Type B pancreatic cell (in vitro differentiated cells): ENCODE data around the gene PRR36. TPM values are rescaled to one million over a fixed set of nuclear protein-coding genes. Genes with fewer than 3 reads are reported as not detected.

ENCODE experiments used
- DNase-seq: peaks from one replicate; pipeline ENCODE4 v3.0.0; 2021; ENCODE audit warnings: mixed read lengths; ENCODE audit not compliant: unreplicated experiment; ENCODE audit errors: extremely low spot score
- H3K27ac Mint-ChIP-seq: 2 replicates; pipeline ENCODE4 v1.8.0; 2021; ENCODE audit warnings: mild to moderate bottlenecking, mixed read lengths
- H3K27me3 Mint-ChIP-seq: 2 replicates; pipeline ENCODE4 v1.8.0; 2021; ENCODE audit warnings: mixed read lengths
- H3K36me3 Mint-ChIP-seq: 2 replicates; pipeline ENCODE4 v1.8.0; 2021; ENCODE audit warnings: mixed read lengths
- H3K4me1 Mint-ChIP-seq: one replicate; pipeline ENCODE4 v1.8.0; 2021; ENCODE audit warnings: mixed read lengths; ENCODE audit not compliant: unreplicated experiment
- H3K4me3 Mint-ChIP-seq: 2 replicates; pipeline ENCODE4 v1.8.0; 2021; ENCODE audit warnings: mild to moderate bottlenecking, mixed read lengths
- H3K9me3 Mint-ChIP-seq: 2 replicates; pipeline ENCODE4 v1.8.0; 2021; ENCODE audit warnings: mixed read lengths
- total RNA-seq: library from RNA; stranded (reverse); gene quantifications from 2 replicates; pipeline ENCODE4 v1.2.1, GENCODE V29; 2021; ENCODE audit warnings: low replicate concordance
- TF ChIP-seq, protein P1 (sequence below): fragments of 200-600 bp; sonication (generic); conservative IDR thresholded peaks from 2 replicates; pipeline ENCODE4 v1.5.0; 2021; ENCODE audit warnings: antibody characterized with exemption, mild to moderate bottlenecking

Gene PRR36
- total RNA-seq, 1 donor from 2014 or later: 10.9 TPM

DNA sequence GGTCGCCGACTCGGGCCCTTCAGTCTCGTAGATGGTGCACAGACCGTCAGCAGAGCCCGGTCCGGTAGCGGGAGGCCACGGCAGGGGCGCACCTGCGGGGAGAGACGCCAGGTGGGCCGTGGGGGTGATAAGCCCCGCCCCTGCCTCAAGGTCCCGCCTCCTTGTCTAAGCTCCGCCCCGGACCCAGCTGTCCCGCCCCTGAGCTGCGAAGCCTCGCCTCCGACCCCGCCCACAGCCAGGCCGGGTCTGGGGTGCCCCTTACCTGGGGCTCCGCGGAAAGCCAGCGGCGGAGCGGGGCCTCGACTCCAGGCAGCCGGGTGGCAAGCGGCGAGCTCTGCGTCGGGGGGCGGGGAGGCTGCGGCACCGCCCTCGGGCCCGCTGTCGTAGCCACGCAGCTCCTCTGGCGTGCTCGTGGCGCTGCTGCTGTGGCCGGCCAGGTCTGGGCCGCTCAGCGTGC is 4.7 kb downstream of the PRR36 start:
- TF ChIP-seq, protein P1, sequence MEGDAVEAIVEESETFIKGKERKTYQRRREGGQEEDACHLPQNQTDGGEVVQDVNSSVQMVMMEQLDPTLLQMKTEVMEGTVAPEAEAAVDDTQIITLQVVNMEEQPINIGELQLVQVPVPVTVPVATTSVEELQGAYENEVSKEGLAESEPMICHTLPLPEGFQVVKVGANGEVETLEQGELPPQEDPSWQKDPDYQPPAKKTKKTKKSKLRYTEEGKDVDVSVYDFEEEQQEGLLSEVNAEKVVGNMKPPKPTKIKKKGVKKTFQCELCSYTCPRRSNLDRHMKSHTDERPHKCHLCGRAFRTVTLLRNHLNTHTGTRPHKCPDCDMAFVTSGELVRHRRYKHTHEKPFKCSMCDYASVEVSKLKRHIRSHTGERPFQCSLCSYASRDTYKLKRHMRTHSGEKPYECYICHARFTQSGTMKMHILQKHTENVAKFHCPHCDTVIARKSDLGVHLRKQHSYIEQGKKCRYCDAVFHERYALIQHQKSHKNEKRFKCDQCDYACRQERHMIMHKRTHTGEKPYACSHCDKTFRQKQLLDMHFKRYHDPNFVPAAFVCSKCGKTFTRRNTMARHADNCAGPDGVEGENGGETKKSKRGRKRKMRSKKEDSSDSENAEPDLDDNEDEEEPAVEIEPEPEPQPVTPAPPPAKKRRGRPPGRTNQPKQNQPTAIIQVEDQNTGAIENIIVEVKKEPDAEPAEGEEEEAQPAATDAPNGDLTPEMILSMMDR: peak; percentile 52
- Mint-ChIP-seq H3K27me3 (peaks cover 26% of the 10 kb centered on the region), H3K4me1 (peaks cover 13% of the 10 kb centered on the region), H3K27ac (no peak overlapping the region), H3K36me3 (peaks cover 4% of the 10 kb centered on the region), H3K4me3 (no peak overlapping the region), H3K9me3 (no peaks in the 10 kb centered on the region)
- DNase-seq: no peak

DNA sequence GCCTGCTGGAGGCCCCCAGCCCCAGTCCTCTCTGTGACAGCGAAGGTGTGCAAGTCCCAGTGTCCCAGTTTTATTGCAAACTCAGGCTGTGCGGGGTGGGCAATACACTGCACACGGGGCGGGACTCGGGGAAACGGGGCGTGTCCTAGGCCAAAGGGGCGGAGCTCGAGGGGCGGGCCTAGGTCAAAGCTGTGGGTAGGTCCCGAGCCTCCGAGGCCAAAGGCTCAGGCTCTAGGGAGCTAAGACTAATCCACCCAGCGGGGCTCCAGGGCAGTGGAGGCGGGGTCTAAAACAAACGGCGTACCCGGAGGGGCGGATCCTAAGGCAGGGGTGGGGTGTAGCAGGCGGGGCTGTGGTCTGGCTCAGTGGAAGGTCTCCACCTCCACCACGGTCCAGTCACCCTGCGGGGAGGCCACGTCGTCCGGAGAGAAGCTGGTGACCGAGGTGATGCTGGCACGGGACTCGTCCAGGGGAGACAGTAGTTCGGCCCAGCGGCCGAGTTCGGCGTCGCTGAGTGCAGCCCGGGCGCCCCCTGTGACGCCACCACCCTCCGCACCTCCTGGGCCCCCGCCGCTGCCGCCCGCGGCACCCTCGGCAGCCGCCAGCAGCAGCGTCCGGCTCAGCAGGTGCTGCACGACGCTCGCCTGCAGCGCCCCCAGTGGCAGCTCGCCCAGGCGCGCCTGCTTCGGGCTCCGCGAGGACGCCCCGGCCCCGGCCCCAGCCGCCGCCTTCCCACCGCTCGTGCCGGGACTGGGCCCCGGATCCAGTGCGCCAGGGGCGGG is 5.3 kb downstream of the PRR36 start:
- H3K27ac Mint-ChIP-seq: no peak overlapping the region

DNA sequence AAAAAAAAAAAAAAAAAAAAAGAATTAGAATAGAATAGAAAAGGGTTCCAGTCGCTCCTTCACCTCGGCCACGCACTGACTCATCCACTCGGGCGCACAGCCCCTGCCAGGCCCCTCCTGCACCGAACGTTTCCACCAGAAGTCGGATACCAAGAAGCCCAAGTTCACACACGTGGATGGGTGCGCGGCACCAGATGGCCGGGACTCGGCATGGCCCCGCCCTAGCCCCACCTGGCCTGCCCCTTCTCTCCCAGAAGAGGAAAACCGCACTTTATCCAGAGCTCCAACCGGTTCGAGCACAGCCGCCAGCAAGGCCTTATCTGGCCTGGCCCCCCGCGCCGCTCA is 5.9 kb downstream of the PRR36 start:
- no peaks in the 10 kb centered on the region for H3K9me3 Mint-ChIP-seq
- no peak overlapping the region for H3K27ac Mint-ChIP-seq
- peak overlapping the region; percentile 71 for H3K4me3 Mint-ChIP-seq
- peaks cover 4% of the 10 kb centered on the region for H3K36me3 Mint-ChIP-seq
- peaks cover 13% of the 10 kb centered on the region for H3K4me1 Mint-ChIP-seq
- TF ChIP-seq, protein P1: no peak
- H3K27me3 Mint-ChIP-seq: peaks cover 23% of the 10 kb centered on the region
- no peak for DNase-seq

More for the DNA sequence above, 5.3 kb downstream of the PRR36 start:
- Mint-ChIP-seq H3K36me3 (peaks cover 4% of the 10 kb centered on the region), H3K4me3 (peak overlapping the region; percentile 71), H3K9me3 (no peaks in the 10 kb centered on the region), H3K4me1 (peaks cover 13% of the 10 kb centered on the region), H3K27me3 (peaks cover 26% of the 10 kb centered on the region)
- TF ChIP-seq, protein P1: peak; percentile 88
- no peak for DNase-seq

DNA sequence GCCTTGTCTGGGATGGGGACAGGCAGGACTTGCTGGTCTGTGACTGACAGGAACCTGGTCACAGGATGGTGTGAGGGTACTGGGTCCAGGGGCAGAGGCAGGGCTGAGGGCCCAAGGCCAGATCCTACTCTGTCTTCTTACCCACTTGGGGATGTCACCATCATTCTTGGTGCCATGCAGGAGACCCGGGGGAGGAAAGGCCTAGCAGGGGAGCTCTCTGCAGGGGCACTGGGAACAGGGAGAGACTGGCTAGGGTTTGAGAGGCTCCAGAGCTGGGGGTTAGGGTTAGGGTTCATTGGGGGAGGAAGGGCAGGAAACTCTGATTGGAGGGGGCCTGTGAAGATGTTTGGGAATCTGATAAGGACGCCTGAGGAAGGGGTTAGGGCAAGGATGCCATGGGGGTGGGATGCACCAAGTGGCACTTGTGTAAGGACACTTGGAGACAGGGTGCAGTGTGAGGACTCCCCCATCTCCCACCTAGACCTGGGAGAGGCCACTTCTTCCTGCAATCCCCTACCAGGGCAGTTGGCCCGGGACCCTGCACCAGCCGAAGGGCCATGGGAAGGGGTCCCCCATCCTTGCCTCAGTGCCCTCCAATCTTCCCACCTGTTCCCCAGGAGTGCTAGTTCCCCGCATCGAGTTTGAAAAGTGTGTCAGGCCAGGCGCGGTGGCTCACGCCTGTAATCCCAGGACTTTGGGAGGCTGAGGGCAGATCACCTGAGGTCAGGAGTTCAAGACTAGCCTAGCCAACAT is 6.9 kb downstream of the PRR36 start:
- peaks cover 20% of the 10 kb centered on the region for H3K27me3 Mint-ChIP-seq
- peaks cover 4% of the 10 kb centered on the region for H3K36me3 Mint-ChIP-seq

DNA sequence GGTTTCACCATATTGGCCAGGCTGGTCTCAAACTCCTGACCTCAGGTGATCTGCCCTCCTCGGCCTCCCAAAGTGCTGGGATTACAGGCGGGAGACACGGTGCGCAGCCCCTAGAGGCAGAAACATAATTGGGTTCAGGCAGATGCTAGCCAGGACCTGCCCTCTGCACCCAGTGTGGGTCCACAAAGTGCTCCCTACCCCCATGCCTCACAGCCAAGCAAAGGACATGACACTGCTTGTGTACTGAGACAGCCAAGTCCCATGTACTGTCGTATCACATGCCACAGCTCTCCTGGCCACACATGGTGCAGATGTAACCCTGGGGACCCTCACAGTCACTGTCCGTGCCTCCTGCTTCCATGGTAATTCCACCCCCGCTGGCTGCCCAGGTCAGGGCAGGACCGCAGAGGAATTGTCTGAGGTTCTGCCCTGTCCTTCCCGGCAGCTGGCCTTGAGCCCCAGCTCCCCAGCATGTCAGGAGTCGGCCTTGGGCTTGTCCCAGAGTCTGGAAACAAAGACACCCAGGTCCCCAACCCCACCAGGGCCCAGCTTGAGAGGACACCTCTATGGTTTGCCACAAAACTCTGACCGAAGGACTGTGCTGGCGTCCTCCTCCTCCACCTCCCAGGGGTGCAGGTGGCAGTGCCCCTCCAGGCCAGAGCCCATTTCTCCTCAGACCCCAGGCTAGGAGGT is 7.6 kb downstream of the PRR36 start:
- Mint-ChIP-seq H3K4me3 (no peak overlapping the region), H3K9me3 (no peaks in the 10 kb centered on the region), H3K36me3 (peaks cover 4% of the 10 kb centered on the region), H3K4me1 (peaks cover 7% of the 10 kb centered on the region), H3K27me3 (peaks cover 16% of the 10 kb centered on the region), H3K27ac (no peak overlapping the region)
- TF ChIP-seq, protein P1: no peak
- DNase-seq: no peak

More for the DNA sequence above, 6.9 kb downstream of the PRR36 start:
- Mint-ChIP-seq H3K9me3 (no peaks in the 10 kb centered on the region), H3K4me1 (peaks cover 13% of the 10 kb centered on the region), H3K4me3 (no peak overlapping the region), H3K27ac (no peak overlapping the region)
- TF ChIP-seq, protein P1: no peak
- DNase-seq: no peak
